ENCODE results near the gene TLL2.

- TF ChIP-seq EZH2 (IDR thresholded peaks at IDR 0.05) (no peak), POLR2AphosphoS5 (IDR thresholded peaks at IDR 0.05; ENCODE audit: borderline replicate concordance, low read depth, low read length) (no peak)
These were observed 73.1 kb downstream of the TLL2 start for GRCh38 chr10:96440361-96441292.
